GM21447 (cell line): ENCODE results near the gene INAFM2.

Experiments
- ATAC-seq: cut with Tn5 transposase; IDR thresholded peaks from one replicate; pipeline ENCODE4 v1.9.1; 2021; ENCODE audit not compliant: unreplicated experiment

Gene INAFM2

DNA sequence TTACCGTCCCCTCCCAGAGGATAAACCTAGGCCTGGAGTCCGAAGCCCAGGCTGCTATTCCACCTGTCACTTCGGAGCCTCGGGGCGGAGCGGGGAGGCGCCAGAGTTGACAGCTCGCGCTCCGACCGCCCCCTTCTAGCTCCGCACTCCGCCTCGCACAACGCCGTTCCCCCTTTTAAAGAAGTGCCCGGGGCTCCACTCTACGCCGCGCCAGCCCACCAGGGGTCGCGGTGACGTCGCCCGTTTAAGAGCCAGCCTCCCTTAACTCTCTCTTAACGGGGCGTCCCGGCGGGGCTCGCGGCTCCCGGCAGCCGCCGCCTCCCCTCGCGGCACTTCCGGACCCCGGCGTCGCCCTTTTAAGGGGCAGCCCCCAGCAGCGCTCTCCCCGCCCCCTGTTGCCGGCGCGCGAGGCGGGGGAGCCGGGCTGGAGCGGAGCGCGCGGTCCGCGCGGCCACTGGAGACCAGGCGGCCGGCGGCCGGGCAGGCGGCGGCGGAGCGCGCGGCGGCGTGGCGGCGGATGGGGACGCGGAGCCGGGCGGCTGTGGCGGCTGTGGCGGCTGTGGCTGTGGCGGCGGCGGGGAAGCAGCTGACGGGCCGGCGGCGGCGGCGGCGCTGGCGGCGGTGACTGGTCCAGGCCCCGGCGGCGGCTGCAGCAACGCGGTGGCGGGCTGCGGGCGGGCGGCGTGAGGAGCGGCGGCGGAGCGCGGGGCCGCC, at the start of gene INAFM2:
INAFM2 (plus strand) TSS at position 454 of the 714 bp plus-strand sequence. CDS start 364 bp downstream, outside the sequence.
- ATAC-seq, result peak; percentile 80

GRCh38 chr15:40274350-40275274, 48.9 kb upstream of the INAFM2 start:
- ATAC-seq, result no peak

GRCh38 chr15:40275523-40275922, 48.0 kb upstream of the INAFM2 start:
- ATAC-seq, result no peak

DNA sequence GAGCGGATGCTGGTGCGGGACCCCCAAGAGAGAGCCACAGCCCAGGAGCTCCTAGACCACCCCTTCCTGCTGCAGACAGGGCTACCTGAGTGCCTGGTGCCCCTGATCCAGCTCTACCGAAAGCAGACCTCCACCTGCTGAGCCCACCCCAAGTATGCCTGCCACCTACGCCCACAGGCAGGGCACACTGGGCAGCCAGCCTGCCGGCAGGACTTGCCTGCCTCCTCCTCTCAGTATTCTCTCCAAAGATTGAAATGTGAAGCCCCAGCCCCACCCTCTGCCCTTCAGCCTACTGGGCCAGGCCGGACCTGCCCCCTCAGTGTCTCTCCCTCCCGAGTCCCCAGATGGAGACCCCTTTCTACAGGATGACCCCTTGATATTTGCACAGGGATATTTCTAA, 47.5 kb upstream of the INAFM2 start:
- ATAC-seq, result no peak

- ATAC-seq, result no peak
Measured at GRCh38 chr15:40276927-40277326, 46.6 kb upstream of the INAFM2 start.

- ATAC-seq, result no peak
Measured at GRCh38 chr15:40277471-40277870, 46.0 kb upstream of the INAFM2 start.

- no peak for ATAC-seq
Measured at GRCh38 chr15:40278026-40278425, 45.5 kb upstream of the INAFM2 start.

DNA sequence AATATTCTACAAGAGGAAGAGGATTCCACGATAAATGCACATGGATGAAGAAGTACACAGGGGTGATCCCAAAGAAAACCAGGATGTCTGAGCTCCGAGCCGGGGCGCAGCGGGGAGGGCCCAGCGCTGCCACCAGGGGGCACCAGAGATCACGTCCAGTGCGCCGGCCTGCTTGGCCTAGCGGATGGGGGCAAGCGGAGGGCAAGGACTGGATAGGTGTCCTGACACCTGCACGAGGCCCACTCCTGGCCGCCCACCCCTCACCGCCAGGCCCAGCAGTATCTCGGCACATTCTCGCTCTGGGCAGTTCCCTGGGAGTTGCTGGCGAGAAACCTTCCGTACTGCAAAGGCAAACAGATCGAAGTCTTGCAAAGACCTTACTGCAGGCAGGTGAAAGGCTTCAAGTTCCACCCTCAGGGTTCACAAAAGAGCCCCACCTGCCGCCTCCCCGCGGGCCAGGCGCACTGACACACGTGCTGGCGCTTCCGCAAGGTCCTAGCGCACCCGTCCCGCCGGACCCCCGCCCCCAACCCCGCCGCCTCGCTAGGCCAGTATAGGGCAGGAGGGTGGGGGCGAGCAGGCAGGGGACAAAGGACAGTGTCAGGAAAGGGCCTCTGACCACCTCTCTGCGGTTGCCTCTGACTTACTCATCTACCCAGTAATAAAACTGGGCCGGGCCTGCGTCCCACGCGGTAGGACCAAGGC, 43.9 kb upstream of the INAFM2 start:
- ATAC-seq, result no peak

- no peak for ATAC-seq
Measured at GRCh38 chr15:40280260-40281056, 43.0 kb upstream of the INAFM2 start.

GRCh38 chr15:40281057-40281800, 42.3 kb upstream of the INAFM2 start:
- no peak for ATAC-seq

- ATAC-seq, result no peak
Measured at GRCh38 chr15:40281801-40282146, 41.7 kb upstream of the INAFM2 start.

GRCh38 chr15:40282147-40282868, 41.2 kb upstream of the INAFM2 start:
- ATAC-seq, result no peak

GRCh38 chr15:40282869-40283614, 40.5 kb upstream of the INAFM2 start, which contains the start of gene ANKRD63:
TSS of gene ANKRD63 (minus strand) at chr15:40283064. CDS start at chr15:40282586, 478 bp downstream.
- ATAC-seq, result no peak

DNA sequence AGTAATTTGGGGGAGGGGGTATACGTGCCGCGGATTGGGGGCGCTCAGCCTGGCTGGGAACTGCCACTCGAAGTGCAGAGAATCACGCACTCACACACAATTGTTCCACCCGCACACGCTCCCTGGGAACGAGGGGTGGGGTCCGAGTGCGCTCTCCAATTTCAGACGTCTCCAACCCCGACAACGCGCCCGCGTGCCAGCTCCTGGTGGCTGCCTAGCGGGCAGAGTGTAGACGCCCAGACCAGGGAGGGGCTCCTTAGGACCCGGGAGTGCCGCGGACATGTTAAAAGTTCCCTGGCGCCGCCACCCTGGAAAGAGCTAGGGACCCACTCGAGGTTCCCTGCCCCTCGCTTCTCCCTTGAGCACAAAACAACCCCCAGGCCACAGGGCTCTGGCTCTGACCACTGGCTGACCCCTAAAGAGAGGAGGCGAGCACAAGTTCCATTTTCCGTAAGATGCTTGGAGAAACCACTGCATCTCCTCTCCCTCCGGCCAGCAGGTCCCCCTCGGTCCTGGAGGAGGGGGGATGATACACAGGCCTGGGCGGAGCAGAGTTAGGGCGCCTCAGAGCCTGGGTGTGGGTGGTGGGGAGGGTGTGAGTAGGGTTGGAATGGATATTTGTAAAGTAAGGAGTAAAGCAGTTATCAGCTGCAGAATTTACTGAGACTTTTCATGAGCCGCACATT, 39.7 kb upstream of the INAFM2 start:
- no peak for ATAC-seq

- ATAC-seq, result no peak
Measured at GRCh38 chr15:40285151-40285550, 38.3 kb upstream of the INAFM2 start.

DNA sequence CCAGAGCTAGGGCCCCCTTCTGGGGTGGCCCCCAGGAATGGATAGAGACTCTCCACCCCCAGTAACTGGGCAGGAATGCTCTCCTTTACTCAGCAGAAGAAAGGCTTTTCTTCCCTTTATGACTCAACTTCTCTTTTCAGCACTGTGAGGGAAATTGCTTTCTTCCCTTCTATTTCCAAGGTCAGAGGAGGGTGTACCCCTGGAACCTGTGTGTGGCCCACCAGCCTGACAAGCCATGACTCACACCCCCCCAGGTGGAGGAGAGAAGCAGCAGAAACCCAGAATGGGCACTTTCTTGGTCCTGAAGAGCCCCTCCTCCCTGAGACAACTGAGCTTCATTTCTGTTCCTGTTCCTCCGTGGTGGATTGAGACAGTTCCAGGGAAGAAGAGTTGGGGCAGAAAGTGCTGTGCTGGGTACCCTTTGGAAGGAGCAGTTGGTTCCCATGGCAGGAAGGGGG, 37.9 kb upstream of the INAFM2 start:
- no peak for ATAC-seq

DNA sequence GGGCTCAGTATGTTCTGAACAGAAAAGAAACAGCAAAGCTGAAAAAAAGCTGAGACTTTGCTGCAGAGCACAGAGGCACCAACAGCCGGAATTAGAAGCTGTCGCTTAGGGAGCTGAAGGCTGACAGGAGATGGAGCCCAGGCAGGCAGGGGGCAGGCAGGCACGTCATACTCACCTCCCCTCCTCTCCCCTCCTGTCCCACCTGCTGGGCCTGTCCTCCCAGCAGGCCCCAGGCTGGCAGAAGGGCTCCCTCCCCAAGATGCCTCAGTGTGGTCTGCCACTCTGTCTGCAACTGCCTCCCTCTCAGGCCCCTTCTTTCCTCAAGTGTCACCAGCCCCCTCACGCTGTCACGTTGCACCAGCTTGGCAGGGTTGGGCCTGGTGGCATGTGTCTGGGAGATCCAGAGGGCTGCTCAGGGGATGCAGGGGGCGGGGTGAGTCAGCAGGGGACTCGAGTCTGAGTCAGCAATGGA, 37.4 kb upstream of the INAFM2 start:
- ATAC-seq, result no peak

DNA sequence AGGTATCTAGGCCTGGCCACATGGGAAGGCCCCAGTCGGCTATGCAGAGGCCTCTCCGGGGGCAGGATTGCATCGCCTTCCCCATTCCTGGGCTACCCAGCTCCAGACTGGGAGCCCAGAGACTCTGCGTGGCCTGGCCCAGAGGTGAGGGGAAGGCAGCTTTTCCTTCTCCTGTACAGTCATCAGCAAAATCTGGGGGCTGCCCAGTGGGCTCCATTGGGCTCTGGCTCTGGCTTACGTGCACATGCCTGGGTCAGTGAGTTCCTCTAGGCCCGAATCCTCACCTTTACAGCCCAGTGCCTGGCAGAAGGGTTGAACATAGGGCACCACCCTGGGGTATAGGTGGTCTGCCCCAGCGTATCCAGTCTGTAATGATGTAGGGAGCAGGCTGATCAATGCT, 36.7 kb upstream of the INAFM2 start:
- no peak for ATAC-seq
